GM13976 (cell line): Measurements from ENCODE around the gene ING3.

Source experiments
- DNase-seq: peaks from one replicate; pipeline ENCODE4 v3.0.0; 2012; ENCODE audit warnings: low spot score
- CTCF ChIP-seq: IDR thresholded peaks from 2 replicates; pipeline ENCODE4 v1.5.1; 2012; ENCODE audit warnings: borderline replicate concordance, mild to moderate bottlenecking; ENCODE audit not compliant: insufficient read depth; ENCODE audit errors: extremely low read depth, missing control alignments, control extremely low read depth
- in situ Hi-C: fragments of 300-500 bp; cut with MboI; formaldehyde crosslinking; loops from one replicate; pipeline ENCODE4 v1.12.0; 2022; ENCODE audit warnings: low sequenced_read_pairs, mixed read lengths, inconsistent platforms; ENCODE audit not compliant: unreplicated experiment

The ING3 gene

GRCh38 chr7:120947980-120948379 is 2.6 kb upstream of the ING3 start:
- no peak for TF ChIP-seq CTCF
- no peak for DNase-seq
- in situ Hi-C loops, result no loop called here

GRCh38 chr7:120949393-120949911 is 1.1 kb upstream of the ING3 start:
- DNase-seq, result no peak
- no peak for TF ChIP-seq CTCF
- in situ Hi-C loops, result no loop called here

- no peak for DNase-seq
- in situ Hi-C loops, result no loop called here
Observed at GRCh38 chr7:120949998-120950538, 509 bp upstream of the ING3 start.

GRCh38 chr7:120951309-120951699 is 727 bp downstream of the ING3 start:
- in situ Hi-C loops, result no loop called here
- TF ChIP-seq CTCF, result no peak
- no peak for DNase-seq

More at GRCh38 chr7:120949998-120950538, 509 bp upstream of the ING3 start:
- no peak for TF ChIP-seq CTCF

GRCh38 chr7:120951826-120952225 is 1.2 kb downstream of the ING3 start:
- in situ Hi-C loops, result no loop called here
- no peak for TF ChIP-seq CTCF
- DNase-seq, result no peak

- in situ Hi-C loops, result no loop called here
- no peak for DNase-seq
- no peak for TF ChIP-seq CTCF
Observed at GRCh38 chr7:120955577-120956149, 5.1 kb downstream of the ING3 start.

GRCh38 chr7:120959929-120960484 is 9.4 kb downstream of the ING3 start:
- no peak for DNase-seq
- no peak for TF ChIP-seq CTCF
- in situ Hi-C loops, result no loop called here
